MG63 (cell line): ENCODE data around the gene HARBI1. TPM values are rescaled to one million over a fixed set of nuclear protein-coding genes. Genes with fewer than 3 reads are reported as not detected.

Experiments
- DNase-seq: peaks from one replicate; pipeline ENCODE4 v3.0.0-alpha.2; 2020
- H3K27me3 ChIP-seq: fragments of 250-450 bp; sonication (Bioruptor Pico); 2 replicates; pipeline ENCODE4 v1.5.1; 2020; ENCODE audit warnings: mild to moderate bottlenecking, moderate library complexity
- H3K36me3 ChIP-seq: fragments of 250-450 bp; sonication (Bioruptor Pico); 2 replicates; pipeline ENCODE4 v1.5.1; 2020; ENCODE audit warnings: mild to moderate bottlenecking, moderate library complexity
- H3K4me3 ChIP-seq: fragments of 250-450 bp; sonication (Bioruptor Pico); 2 replicates; pipeline ENCODE4 v1.5.1; 2020; ENCODE audit warnings: mild to moderate bottlenecking, moderate library complexity
- H3K9me3 ChIP-seq: fragments of 250-450 bp; sonication (Bioruptor Pico); 2 replicates; pipeline ENCODE4 v1.5.1; 2020; ENCODE audit warnings: mild to moderate bottlenecking, moderate library complexity
- total RNA-seq: library from RNA; depleted of rRNA; stranded (reverse); fragments of >200 nt; shearing (Covaris generic); gene quantifications from 2 replicates; pipeline ENCODE4 v1.2.3, GENCODE V29; 2014; ENCODE audit warnings: low replicate concordance; rRNA removed

Gene HARBI1, protein sequence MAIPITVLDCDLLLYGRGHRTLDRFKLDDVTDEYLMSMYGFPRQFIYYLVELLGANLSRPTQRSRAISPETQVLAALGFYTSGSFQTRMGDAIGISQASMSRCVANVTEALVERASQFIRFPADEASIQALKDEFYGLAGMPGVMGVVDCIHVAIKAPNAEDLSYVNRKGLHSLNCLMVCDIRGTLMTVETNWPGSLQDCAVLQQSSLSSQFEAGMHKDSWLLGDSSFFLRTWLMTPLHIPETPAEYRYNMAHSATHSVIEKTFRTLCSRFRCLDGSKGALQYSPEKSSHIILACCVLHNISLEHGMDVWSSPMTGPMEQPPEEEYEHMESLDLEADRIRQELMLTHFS
- total RNA-seq, result 4.0 and 4.5 TPM in 2 replicates

DNA sequence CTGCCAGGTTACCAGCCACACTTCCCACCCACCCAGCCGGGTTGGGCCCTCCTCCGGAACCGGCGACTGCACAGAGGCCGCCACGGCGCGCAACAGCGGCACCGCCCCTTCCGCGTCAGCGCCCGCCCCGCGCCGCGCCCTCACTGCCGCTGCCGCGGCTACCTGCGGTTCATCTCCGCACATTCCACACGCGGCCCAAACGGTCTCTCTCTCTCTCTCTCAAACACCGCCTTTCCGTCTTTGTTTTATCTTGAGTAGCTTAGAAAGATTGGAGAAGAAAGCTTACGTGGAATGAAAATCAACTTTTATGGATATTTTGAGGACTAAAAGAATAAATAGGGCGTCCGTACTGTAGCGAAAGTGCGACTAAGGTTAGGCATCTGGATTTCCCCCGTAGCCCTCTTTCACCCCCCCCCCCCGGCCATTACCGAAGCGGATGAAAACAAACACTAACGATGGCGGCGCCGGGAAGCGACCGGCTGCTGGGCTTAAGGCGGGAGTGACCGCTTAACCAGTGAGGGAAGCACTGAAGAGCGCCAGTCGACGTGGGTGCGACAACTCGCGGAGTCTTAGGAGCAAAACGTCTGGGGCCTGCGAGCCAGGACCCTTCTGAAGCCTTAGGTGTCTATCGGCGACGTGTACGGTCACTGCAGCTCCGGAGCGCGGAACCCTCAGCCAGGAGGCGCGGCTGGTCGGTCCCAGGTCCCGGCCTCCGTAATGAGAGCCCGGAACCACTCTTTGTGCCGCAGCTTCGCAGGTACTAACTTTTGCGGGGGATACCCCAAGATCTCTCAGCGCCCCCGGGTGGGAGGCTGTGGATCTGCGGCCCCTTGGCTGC, at the start of gene HARBI1, which contains the start of gene ATG13:
Gene HARBI1, minus strand, starts transcription at position 94 of the 838 bp plus-strand sequence. CDS start 990 bp downstream, outside the sequence.
Gene ATG13, plus strand, starts transcription at position 420 of the 838 bp plus-strand sequence. CDS start 26,739 bp downstream, outside the sequence.
- Histone ChIP-seq H3K36me3 (peaks cover 11% of the 10 kb centered on the region), H3K4me3 (peak within 1 kb of the TSS; percentile 100), H3K9me3 (no peaks in the 10 kb centered on the region; the same call in 1 of the 2 replicates), H3K27me3 (no peaks in the 10 kb centered on the region)
- peak; percentile 92 for DNase-seq

- H3K27me3 ChIP-seq, result no peaks in the 10 kb centered on the region
- H3K9me3 ChIP-seq, result no peaks in the 10 kb centered on the region
- DNase-seq, result no peak
- peaks cover 45% of the 10 kb centered on the region for H3K36me3 ChIP-seq
- H3K4me3 ChIP-seq, result no peak overlapping the region
Measured at GRCh38 chr11:46666516-46666915, 49.5 kb upstream of the HARBI1 start.

GRCh38 chr11:46665356-46665755, 48.3 kb upstream of the HARBI1 start:
- H3K36me3 ChIP-seq, result peaks cover 42% of the 10 kb centered on the region
- H3K27me3 ChIP-seq, result no peaks in the 10 kb centered on the region
- no peak overlapping the region for H3K4me3 ChIP-seq
- no peak for DNase-seq
- no peaks in the 10 kb centered on the region for H3K9me3 ChIP-seq

DNA sequence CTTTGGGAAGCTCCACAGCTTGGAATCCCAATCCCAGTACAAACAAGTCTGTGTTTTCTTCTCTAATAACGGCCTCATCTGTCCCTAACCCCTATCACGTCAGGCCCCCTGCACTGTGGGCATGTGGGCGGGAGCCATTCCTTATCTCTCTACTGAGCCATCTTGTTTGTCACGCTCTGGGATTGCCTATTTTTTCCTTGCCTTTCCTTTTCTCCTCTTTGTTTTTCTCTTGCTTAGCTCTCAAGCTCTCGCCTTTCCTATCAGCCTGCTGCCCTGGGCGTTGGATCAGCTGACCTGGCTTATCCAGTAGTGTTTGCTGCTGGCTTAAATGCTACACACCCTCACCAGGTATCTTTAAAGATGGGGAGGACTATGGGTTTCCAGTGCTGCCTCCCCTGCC, 47.6 kb upstream of the HARBI1 start:
- no peaks in the 10 kb centered on the region for H3K27me3 ChIP-seq
- DNase-seq, result no peak
- H3K4me3 ChIP-seq, result no peak overlapping the region
- no peaks in the 10 kb centered on the region for H3K9me3 ChIP-seq
- peaks cover 40% of the 10 kb centered on the region for H3K36me3 ChIP-seq

- H3K9me3 ChIP-seq, result no peaks in the 10 kb centered on the region
- no peak overlapping the region for H3K4me3 ChIP-seq
- DNase-seq, result no peak
- no peaks in the 10 kb centered on the region for H3K27me3 ChIP-seq
- peaks cover 40% of the 10 kb centered on the region for H3K36me3 ChIP-seq
Measured at GRCh38 chr11:46663277-46663940, 46.4 kb upstream of the HARBI1 start.

DNA sequence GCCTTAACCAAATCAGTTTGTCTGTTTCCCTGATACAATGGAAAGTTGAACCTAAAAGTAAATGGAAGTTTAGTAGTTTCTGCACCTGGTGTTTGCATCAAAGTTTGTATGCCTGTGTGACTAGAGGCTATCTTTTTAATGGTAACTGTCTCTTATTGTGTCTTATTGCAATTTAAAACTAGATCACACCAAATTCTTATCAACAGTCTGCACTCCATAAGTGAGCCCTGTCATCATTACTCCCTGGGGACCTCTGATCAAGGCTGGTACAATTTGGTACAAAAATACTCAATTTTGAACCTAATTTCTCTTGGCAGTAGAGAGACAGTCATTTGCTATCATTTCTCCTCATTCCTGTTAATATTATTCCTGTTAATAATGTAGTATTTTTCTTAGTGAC, 45.3 kb upstream of the HARBI1 start:
- no peaks in the 10 kb centered on the region for H3K27me3 ChIP-seq
- DNase-seq, result no peak
- no peak overlapping the region for H3K4me3 ChIP-seq
- H3K9me3 ChIP-seq, result no peaks in the 10 kb centered on the region
- peaks cover 39% of the 10 kb centered on the region for H3K36me3 ChIP-seq

GRCh38 chr11:46661836-46662235, 44.8 kb upstream of the HARBI1 start:
- no peak for DNase-seq
- Histone ChIP-seq H3K27me3 (no peaks in the 10 kb centered on the region), H3K36me3 (peaks cover 40% of the 10 kb centered on the region), H3K4me3 (no peak overlapping the region), H3K9me3 (no peaks in the 10 kb centered on the region)

DNA sequence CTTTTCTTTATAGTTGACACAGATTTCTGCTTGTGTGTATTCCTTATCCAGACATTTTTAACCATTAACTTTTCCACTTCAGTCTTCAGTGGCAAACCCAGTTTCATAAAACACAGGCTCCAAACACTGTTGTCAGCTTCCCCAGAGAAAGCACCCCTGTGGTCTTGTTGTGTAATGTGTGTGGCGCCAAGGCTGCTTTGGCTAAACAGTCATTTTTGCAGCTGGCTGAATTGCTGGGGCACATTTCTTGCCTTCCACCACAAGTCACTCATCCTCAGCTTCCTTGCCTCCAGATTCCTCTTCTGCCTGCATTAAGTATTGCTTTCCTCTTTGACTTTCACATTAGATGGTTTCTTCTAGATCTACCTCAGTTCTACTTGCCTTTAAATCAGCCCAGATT, 42.9 kb upstream of the HARBI1 start:
- DNase-seq, result no peak
- Histone ChIP-seq H3K36me3 (peaks cover 37% of the 10 kb centered on the region), H3K27me3 (no peaks in the 10 kb centered on the region), H3K4me3 (no peak overlapping the region), H3K9me3 (no peaks in the 10 kb centered on the region)

GRCh38 chr11:46658259-46658658, 41.2 kb upstream of the HARBI1 start:
- H3K36me3 ChIP-seq, result peaks cover 35% of the 10 kb centered on the region
- H3K27me3 ChIP-seq, result no peaks in the 10 kb centered on the region
- H3K9me3 ChIP-seq, result no peaks in the 10 kb centered on the region
- peak; percentile 23 for DNase-seq
- H3K4me3 ChIP-seq, result no peak overlapping the region

- Histone ChIP-seq H3K36me3 (peaks cover 36% of the 10 kb centered on the region), H3K4me3 (no peak overlapping the region), H3K9me3 (no peaks in the 10 kb centered on the region), H3K27me3 (no peaks in the 10 kb centered on the region)
- DNase-seq, result no peak
Measured at GRCh38 chr11:46657186-46657585, 40.2 kb upstream of the HARBI1 start.

DNA sequence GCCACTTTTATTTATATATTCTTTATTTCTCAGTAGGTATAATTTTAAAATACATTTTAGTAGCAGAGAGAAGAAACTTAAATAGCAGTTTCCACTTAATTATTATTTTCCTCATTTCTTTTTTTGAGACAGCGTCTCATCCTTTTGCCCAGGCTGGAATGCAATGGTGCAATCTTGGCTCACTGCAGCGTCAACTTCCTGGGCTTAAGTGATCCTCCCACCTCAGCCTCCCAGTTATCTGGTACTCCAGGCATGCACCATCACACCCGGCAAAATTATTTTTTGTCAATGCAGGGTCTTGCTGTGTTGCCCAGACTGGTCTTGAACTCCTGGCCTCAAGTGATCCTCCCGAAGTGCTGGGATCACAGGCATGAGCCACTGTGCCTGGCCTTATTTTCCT, 38.6 kb upstream of the HARBI1 start:
- Histone ChIP-seq H3K9me3 (no peaks in the 10 kb centered on the region), H3K27me3 (no peaks in the 10 kb centered on the region), H3K36me3 (peaks cover 41% of the 10 kb centered on the region), H3K4me3 (no peak overlapping the region)
- DNase-seq, result no peak

- Histone ChIP-seq H3K9me3 (no peaks in the 10 kb centered on the region), H3K36me3 (peaks cover 39% of the 10 kb centered on the region), H3K27me3 (no peaks in the 10 kb centered on the region), H3K4me3 (no peak overlapping the region)
- peak; percentile 38 for DNase-seq
Measured at GRCh38 chr11:46649180-46649738, 32.2 kb upstream of the HARBI1 start.

DNA sequence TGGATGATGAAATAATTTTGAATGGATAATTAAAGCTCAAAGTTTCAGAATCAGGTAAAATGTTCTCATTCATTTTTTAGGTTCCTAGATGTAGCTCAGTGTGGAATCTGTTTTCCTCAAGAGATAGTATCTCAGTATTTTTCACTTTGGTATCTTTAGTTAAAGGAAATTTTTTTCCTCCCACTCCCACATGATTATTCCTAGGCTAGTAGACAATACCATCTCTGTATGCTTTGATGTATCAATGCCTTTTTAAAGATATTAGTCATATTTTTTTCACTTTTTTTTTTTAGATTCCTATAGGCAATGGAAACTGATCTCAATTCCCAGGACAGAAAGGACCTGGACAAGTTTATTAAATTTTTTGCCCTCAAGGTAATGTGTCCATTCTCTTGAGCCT, 27.0 kb upstream of the HARBI1 start:
- Histone ChIP-seq H3K9me3 (no peaks in the 10 kb centered on the region), H3K27me3 (no peaks in the 10 kb centered on the region)

GRCh38 chr11:46643531-46643930, 26.5 kb upstream of the HARBI1 start:
- Histone ChIP-seq H3K9me3 (no peaks in the 10 kb centered on the region), H3K27me3 (no peaks in the 10 kb centered on the region), H3K4me3 (no peak overlapping the region), H3K36me3 (peaks cover 26% of the 10 kb centered on the region)
- DNase-seq, result no peak

More for the DNA sequence above, 27.0 kb upstream of the HARBI1 start:
- Histone ChIP-seq H3K4me3 (no peak overlapping the region), H3K36me3 (peaks cover 26% of the 10 kb centered on the region)
- no peak for DNase-seq

DNA sequence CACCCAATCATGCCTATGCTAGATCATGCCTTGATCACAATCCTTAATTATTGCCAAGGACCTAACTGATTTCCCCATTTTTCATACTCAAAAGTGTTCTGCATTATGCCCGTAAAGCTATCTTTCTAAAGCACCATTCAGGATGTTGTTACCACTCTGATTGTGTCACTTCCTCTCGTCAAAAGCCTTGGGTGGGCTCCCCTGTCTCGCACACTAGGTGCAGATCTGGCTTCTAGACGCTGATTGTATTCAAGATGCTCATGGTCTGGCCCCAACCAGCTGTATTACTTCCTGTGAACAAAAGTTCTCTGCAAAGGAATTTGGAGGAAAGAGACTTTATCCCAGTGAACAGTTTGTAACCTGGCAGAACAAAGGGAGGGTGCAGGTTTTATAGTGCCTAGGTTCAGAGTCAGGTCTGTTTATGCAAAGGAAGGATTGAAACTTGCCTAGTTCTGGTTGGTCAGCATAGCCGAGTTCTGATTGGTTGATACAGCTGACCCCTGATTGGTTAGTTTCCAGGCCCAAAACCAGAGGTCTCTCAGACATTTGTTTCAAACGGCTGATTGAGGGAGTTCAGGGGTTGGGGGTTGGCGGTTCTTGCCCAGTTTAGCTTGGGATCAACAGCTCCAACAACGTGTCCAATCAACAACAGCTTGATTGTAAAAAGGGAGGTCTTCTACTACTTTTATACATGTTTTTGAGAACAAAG, 25.8 kb upstream of the HARBI1 start:
- H3K9me3 ChIP-seq, result no peaks in the 10 kb centered on the region

DNA sequence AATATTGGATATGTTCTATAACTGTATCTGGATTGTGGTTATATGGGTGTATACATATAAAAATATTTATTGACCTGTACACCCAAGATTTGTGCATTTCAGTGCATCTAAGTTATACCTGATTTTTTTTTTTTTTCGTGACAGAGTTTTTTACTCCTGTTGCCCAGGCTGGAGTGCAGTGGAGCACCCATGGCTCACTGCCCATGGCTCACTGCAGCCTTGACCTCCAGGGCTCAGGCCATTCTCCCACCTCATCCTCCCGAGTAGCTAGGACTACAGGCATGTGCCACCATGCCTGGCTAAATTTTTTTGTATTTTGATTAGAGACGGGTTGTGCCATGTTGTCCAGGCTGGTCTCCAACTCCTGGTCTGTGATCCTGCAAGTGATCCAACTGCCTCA, 24.6 kb upstream of the HARBI1 start:
- H3K9me3 ChIP-seq, result no peaks in the 10 kb centered on the region
- H3K4me3 ChIP-seq, result no peak overlapping the region
- peaks cover 17% of the 10 kb centered on the region for H3K36me3 ChIP-seq
- no peaks in the 10 kb centered on the region for H3K27me3 ChIP-seq
- DNase-seq, result no peak

More for the DNA sequence above, 25.8 kb upstream of the HARBI1 start:
- no peak for DNase-seq
- H3K36me3 ChIP-seq, result peaks cover 25% of the 10 kb centered on the region
- H3K27me3 ChIP-seq, result no peaks in the 10 kb centered on the region
- H3K4me3 ChIP-seq, result no peak overlapping the region
